Type B pancreatic cell (in vitro differentiated cells): ENCODE data around the gene FIS1. TPM values are rescaled to one million over a fixed set of nuclear protein-coding genes. Genes with fewer than 3 reads are reported as not detected.

Experiments
- DNase-seq: peaks from one replicate; pipeline ENCODE4 v3.0.0; 2021; ENCODE audit warnings: mixed read lengths; ENCODE audit not compliant: unreplicated experiment; ENCODE audit errors: extremely low spot score
- H3K27ac Mint-ChIP-seq: 2 replicates; pipeline ENCODE4 v1.8.0; 2021; ENCODE audit warnings: mild to moderate bottlenecking, mixed read lengths
- H3K27me3 Mint-ChIP-seq: 2 replicates; pipeline ENCODE4 v1.8.0; 2021; ENCODE audit warnings: mixed read lengths
- H3K36me3 Mint-ChIP-seq: 2 replicates; pipeline ENCODE4 v1.8.0; 2021; ENCODE audit warnings: mixed read lengths
- H3K4me1 Mint-ChIP-seq: one replicate; pipeline ENCODE4 v1.8.0; 2021; ENCODE audit warnings: mixed read lengths; ENCODE audit not compliant: unreplicated experiment
- H3K4me3 Mint-ChIP-seq: 2 replicates; pipeline ENCODE4 v1.8.0; 2021; ENCODE audit warnings: mild to moderate bottlenecking, mixed read lengths
- H3K9me3 Mint-ChIP-seq: 2 replicates; pipeline ENCODE4 v1.8.0; 2021; ENCODE audit warnings: mixed read lengths
- CTCF ChIP-seq: fragments of 200-600 bp; sonication (generic); conservative IDR thresholded peaks from 2 replicates; pipeline ENCODE4 v1.5.0; 2021; ENCODE audit warnings: antibody characterized with exemption, mild to moderate bottlenecking
- total RNA-seq: library from RNA; stranded (reverse); gene quantifications from 2 replicates; pipeline ENCODE4 v1.2.1, GENCODE V29; 2021; ENCODE audit warnings: low replicate concordance

Gene FIS1
- total RNA-seq, 1 donor from 2014 or later, result 110 TPM

- H3K9me3 Mint-ChIP-seq, result no peaks in the 10 kb centered on the region
- H3K4me3 Mint-ChIP-seq, result peak overlapping the region; percentile 99
- no peak for DNase-seq
- peaks cover 3% of the 10 kb centered on the region for H3K36me3 Mint-ChIP-seq
- H3K4me1 Mint-ChIP-seq, result peaks cover 19% of the 10 kb centered on the region
- no peak for TF ChIP-seq CTCF
- H3K27me3 Mint-ChIP-seq, result no peaks in the 10 kb centered on the region
- H3K27ac Mint-ChIP-seq, result peak overlapping the region; percentile 43
Observed at GRCh38 chr7:101216001-101216859, 28.7 kb downstream of the FIS1 start.

- Mint-ChIP-seq H3K9me3 (no peaks in the 10 kb centered on the region), H3K36me3 (peaks cover 3% of the 10 kb centered on the region), H3K27me3 (no peaks in the 10 kb centered on the region), H3K27ac (no peak overlapping the region), H3K4me3 (no peak overlapping the region), H3K4me1 (peaks cover 9% of the 10 kb centered on the region)
- DNase-seq, result no peak
- no peak for TF ChIP-seq CTCF
Observed at GRCh38 chr7:101212014-101212413, 32.9 kb downstream of the FIS1 start.

GRCh38 chr7:101211501-101211900 is 33.4 kb downstream of the FIS1 start:
- peaks cover 4% of the 10 kb centered on the region for H3K4me1 Mint-ChIP-seq
- H3K36me3 Mint-ChIP-seq, result peaks cover 3% of the 10 kb centered on the region
- no peak for DNase-seq
- H3K27me3 Mint-ChIP-seq, result no peaks in the 10 kb centered on the region
- no peak overlapping the region for H3K27ac Mint-ChIP-seq
- H3K9me3 Mint-ChIP-seq, result no peaks in the 10 kb centered on the region
- H3K4me3 Mint-ChIP-seq, result no peak overlapping the region
- TF ChIP-seq CTCF, result no peak

- Mint-ChIP-seq H3K4me1 (no peaks in the 10 kb centered on the region), H3K9me3 (no peaks in the 10 kb centered on the region), H3K36me3 (peaks cover 3% of the 10 kb centered on the region), H3K4me3 (no peak overlapping the region), H3K27ac (no peak overlapping the region), H3K27me3 (no peaks in the 10 kb centered on the region)
- no peak for TF ChIP-seq CTCF
- DNase-seq, result no peak
Observed at GRCh38 chr7:101210143-101210542, 34.7 kb downstream of the FIS1 start.

GRCh38 chr7:101208794-101209193 is 36.1 kb downstream of the FIS1 start:
- Mint-ChIP-seq H3K27ac (no peak overlapping the region), H3K36me3 (no peaks in the 10 kb centered on the region), H3K4me1 (no peaks in the 10 kb centered on the region), H3K9me3 (no peaks in the 10 kb centered on the region), H3K27me3 (peaks cover 7% of the 10 kb centered on the region), H3K4me3 (no peak overlapping the region)
- DNase-seq, result no peak
- TF ChIP-seq CTCF, result no peak
